AG09309 (cell line): ENCODE measurements around the gene PANK1.

ENCODE experiments used
- DNase-seq: peaks from one replicate; pipeline ENCODE4 v3.0.0-alpha.2; 2010; ENCODE audit warnings: low read depth
- H3K4me3 ChIP-seq: 2 replicates; pipeline ENCODE4 v1.5.1; 2011; ENCODE audit warnings: mild to moderate bottlenecking, low read depth, low read length, moderate library complexity; ENCODE audit not compliant: control insufficient read depth
- TF ChIP-seq, protein P1 (sequence below): IDR thresholded peaks from 2 replicates; pipeline ENCODE4 v1.5.1; 2011; ENCODE audit warnings: mild to moderate bottlenecking, low read depth, low read length, inconsistent platforms; ENCODE audit not compliant: insufficient read depth, control insufficient read depth; ENCODE audit errors: missing control alignments

PANK1 gene

DNA sequence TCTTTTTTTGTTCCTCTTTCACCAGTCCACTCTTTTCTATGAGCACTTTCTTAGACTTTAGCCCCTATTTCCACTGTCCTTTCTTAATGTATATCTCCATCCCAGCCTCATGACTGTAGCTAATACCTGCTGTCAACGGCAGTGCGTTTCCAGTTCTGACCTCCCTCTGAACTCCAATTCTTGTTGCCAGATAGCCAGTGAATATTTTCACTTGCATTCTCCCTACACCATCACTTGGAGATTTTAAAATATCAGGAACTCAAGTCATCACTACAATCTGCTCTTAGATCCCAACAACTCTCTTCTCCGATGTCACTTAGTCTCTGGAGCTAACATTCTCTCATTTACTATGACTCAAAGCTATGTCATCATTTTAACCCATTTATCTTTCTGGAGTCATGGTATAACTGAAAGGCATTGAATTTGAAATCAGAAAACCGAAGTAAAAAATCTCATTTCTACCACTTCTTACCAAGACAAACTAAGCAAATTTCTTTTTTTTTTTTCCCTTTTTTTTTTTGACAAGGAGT lies 104.6 kb downstream of the PANK1 start:
- DNase-seq, result no peak
- no peak overlapping the region for H3K4me3 ChIP-seq
- TF ChIP-seq, protein P1, sequence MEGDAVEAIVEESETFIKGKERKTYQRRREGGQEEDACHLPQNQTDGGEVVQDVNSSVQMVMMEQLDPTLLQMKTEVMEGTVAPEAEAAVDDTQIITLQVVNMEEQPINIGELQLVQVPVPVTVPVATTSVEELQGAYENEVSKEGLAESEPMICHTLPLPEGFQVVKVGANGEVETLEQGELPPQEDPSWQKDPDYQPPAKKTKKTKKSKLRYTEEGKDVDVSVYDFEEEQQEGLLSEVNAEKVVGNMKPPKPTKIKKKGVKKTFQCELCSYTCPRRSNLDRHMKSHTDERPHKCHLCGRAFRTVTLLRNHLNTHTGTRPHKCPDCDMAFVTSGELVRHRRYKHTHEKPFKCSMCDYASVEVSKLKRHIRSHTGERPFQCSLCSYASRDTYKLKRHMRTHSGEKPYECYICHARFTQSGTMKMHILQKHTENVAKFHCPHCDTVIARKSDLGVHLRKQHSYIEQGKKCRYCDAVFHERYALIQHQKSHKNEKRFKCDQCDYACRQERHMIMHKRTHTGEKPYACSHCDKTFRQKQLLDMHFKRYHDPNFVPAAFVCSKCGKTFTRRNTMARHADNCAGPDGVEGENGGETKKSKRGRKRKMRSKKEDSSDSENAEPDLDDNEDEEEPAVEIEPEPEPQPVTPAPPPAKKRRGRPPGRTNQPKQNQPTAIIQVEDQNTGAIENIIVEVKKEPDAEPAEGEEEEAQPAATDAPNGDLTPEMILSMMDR, result no peak

GRCh38 chr10:89537364-89537763 lies 107.7 kb downstream of the PANK1 start:
- TF ChIP-seq, protein P1, result no peak
- DNase-seq, result no peak
- H3K4me3 ChIP-seq, result no peak overlapping the region

- H3K4me3 ChIP-seq, result peak overlapping the region; percentile 11
- no peak for DNase-seq
- TF ChIP-seq, protein P1, result no peak
Measured at GRCh38 chr10:89536013-89536354, 109.1 kb downstream of the PANK1 start.

DNA sequence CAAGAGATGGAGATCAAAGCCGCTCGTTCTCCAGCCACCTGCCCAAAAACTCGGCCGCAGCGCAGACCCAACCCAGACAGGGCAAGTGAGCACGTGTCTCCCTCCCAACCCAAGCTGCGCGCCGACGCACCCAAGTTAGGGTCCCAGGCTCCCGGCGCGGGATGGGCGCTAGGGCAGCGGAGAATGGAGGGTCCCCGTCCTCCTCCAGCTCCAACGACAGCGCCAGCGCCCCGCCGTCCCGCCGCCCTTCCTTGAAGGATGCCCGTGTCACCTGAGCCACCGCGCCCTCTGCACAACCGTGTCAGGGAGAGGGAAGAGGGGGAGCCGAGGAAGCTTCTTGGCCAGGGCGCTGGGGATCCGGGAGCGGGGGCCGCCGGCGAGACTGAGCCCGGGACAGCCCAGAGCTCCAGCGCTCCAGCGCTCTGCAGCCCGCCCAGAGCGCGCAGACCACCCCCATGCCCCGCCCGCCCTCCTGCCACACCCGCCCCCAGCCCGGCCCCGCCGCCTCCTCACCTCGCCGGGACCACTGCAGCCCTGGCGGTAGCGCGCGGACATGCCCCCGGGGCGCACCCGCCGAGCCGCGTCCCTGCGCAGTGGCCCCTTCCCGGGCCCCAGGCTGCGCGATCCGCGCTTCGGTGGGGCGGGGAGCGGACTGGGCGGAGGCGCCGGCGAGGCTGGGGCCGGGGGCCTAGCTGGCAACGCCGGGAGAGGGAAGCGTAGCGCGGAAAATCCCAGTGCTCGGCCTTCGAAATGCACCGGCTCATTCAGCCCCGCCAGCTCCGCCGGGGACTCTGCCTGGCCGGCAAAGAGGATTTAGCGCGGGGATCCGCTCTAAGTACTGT lies 109.7 kb downstream of the PANK1 start, which contains the start of gene SLC16A12:
SLC16A12 (minus strand) TSS at position 424 of the 842 bp plus-strand sequence. CDS start 73,016 bp downstream, outside the sequence.
- TF ChIP-seq, protein P1, result no peak
- DNase-seq, result no peak

GRCh38 chr10:89534826-89535166 lies 110.2 kb downstream of the PANK1 start:
- H3K4me3 ChIP-seq, result no peak overlapping the region
- TF ChIP-seq, protein P1, result no peak
- DNase-seq, result no peak

More for the DNA sequence above, 109.7 kb downstream of the PANK1 start, which contains the start of gene SLC16A12:
- peak within 1 kb of the TSS; percentile 45 for H3K4me3 ChIP-seq
